ENCODE results near the gene MTR.

MTR gene

GRCh38 chr1:236913371-236914037, 118.4 kb downstream of the MTR start:
- DNase-seq, result no peak

GRCh38 chr1:236914375-236914774, 119.3 kb downstream of the MTR start:
- DNase-seq, result no peak

- no peak for DNase-seq
These were observed 121.2 kb downstream of the MTR start for GRCh38 chr1:236916131-236916800.

- DNase-seq, result no peak
These were observed 122.4 kb downstream of the MTR start for GRCh38 chr1:236917448-236917847.

- no peak for DNase-seq
These were observed 125.3 kb downstream of the MTR start for GRCh38 chr1:236920286-236920894.

GRCh38 chr1:236921610-236922009, 126.5 kb downstream of the MTR start:
- DNase-seq, result no peak

GRCh38 chr1:236922190-236922589, 127.1 kb downstream of the MTR start:
- DNase-seq, result no peak

- no peak for DNase-seq
These were observed 130.3 kb downstream of the MTR start for GRCh38 chr1:236925386-236925785.

- DNase-seq, result no peak
These were observed 135.4 kb downstream of the MTR start for GRCh38 chr1:236930503-236930902.

GRCh38 chr1:236938760-236939159, 143.7 kb downstream of the MTR start:
- DNase-seq, result no peak

GRCh38 chr1:236942431-236942830, 147.3 kb downstream of the MTR start:
- DNase-seq, result no peak

- no peak for DNase-seq
These were observed 149.5 kb downstream of the MTR start for GRCh38 chr1:236944556-236944955.

GRCh38 chr1:236945002-236945401, 149.9 kb downstream of the MTR start:
- no peak for DNase-seq

- DNase-seq, result no peak
These were observed 152.7 kb downstream of the MTR start for GRCh38 chr1:236947794-236948193.

GRCh38 chr1:236948381-236948780, 153.3 kb downstream of the MTR start:
- no peak for DNase-seq

GRCh38 chr1:236948996-236949395, 153.9 kb downstream of the MTR start:
- DNase-seq, result no peak

GRCh38 chr1:236950365-236950764, 155.3 kb downstream of the MTR start:
- no peak for DNase-seq

- no peak for DNase-seq
These were observed 156.6 kb downstream of the MTR start for GRCh38 chr1:236951672-236952071.

GRCh38 chr1:236952246-236953003, 157.3 kb downstream of the MTR start:
- DNase-seq, result no peak

- DNase-seq, result no peak
These were observed 158.1 kb downstream of the MTR start for GRCh38 chr1:236953151-236953700.
